K562 (cell line): ENCODE results near the gene RFLNA. TPM values are rescaled to one million over a fixed set of nuclear protein-coding genes. Genes with fewer than 3 reads are reported as not detected.

Experiments
- ATAC-seq: fragments of 200-7000 bp; cut with Tn5 transposase; 3 replicates; pipeline ENCODE4 v1.9.1; 2020; ENCODE audit warnings: moderate library complexity
- BruUV-seq: library from RNA; stranded (reverse); fragments of 400-500 nt; replicated peaks from 2 replicates; lab custom pipeline; 2021; lab: Mats Ljungman, UMichigan
- CTCF ChIA-PET: fragments of 300-600 bp; formaldehyde crosslinking; extraction: SDS; loops from one replicate; lab custom pipeline; 2021; ENCODE audit warnings: low intra/inter-chr PET ratio; lab: Yijun Ruan, JAX
- POLR2A ChIA-PET: fragments of 300-600, 350-650 bp; sonication (Branson Sonifier 250); formaldehyde crosslinking; extraction: SDS; loops from one replicate; lab custom pipeline; 2021; ENCODE audit warnings: antibody characterized with exemption, inconsistent platforms; lab: Yijun Ruan, JAX
- DNase-seq, 4 experiments: peaks; one replicate each; pipeline versions ENCODE4 v3.0.0 to v3.0.0-alpha.2; 2011 to 2018; ENCODE audit warnings: low spot score in 3 of 4, mixed read lengths in 3 of 4; ENCODE audit errors: extremely low read depth in 1 of 4
- FAIRE-seq: peaks from 2 replicates; lab custom pipeline; 2011; peaks lifted over from hg19 to GRCh38; lab: Jason Lieb, UNC
- H2AFZ ChIP-seq: 2 replicates; pipeline ENCODE4 v1.6.0; 2011; ENCODE audit warnings: low read depth, low read length, control low read depth, inconsistent platforms
- H3K27ac ChIP-seq: fragments of 200-600 bp; 3 replicates; pipeline ENCODE4 v1.8.0; 2011; ENCODE audit warnings: low read depth, mild to moderate bottlenecking, control low read depth, inconsistent platforms, low read length, moderate library complexity, mixed read lengths; ENCODE audit errors: extremely low read depth
- H3K27me3 ChIP-seq, 2 experiments: fragments of 300-600 bp in 1 of 2; 2 replicates in 1 of 2; 3 replicates in 1 of 2; pipeline versions ENCODE4 v1.6.0 to v1.8.0; 2011; ENCODE audit warnings: inconsistent platforms in 2 of 2, low read length in 2 of 2, mild to moderate bottlenecking in 1 of 2, mixed read lengths in 1 of 2, moderate library complexity in 1 of 2; ENCODE audit not compliant: control insufficient read depth in 2 of 2, insufficient read depth in 2 of 2
- H3K36me3 ChIP-seq: fragments of 300-600 bp; 3 replicates; pipeline ENCODE4 v1.8.0; 2011; ENCODE audit warnings: mild to moderate bottlenecking, low read length, inconsistent platforms; ENCODE audit not compliant: control insufficient read depth, insufficient read depth
- H3K4me1 ChIP-seq, 2 experiments: fragments of 200-600 bp in 1 of 2; replicated peaks in 1 of 2; 2 replicates in 1 of 2; 3 replicates in 1 of 2; pipeline versions ENCODE4 v1.5.1 to v1.8.0; 2011; ENCODE audit warnings: inconsistent platforms in 2 of 2, low read length in 2 of 2, mild to moderate bottlenecking in 1 of 2, mixed read lengths in 1 of 2, moderate library complexity in 1 of 2; ENCODE audit not compliant: control insufficient read depth in 2 of 2, insufficient read depth in 2 of 2
- H3K4me2 ChIP-seq: 2 replicates; pipeline ENCODE4 v1.6.1; 2011; ENCODE audit warnings: low read length, control low read depth, inconsistent platforms, mixed read lengths; ENCODE audit not compliant: insufficient read depth
- H3K4me3 ChIP-seq: fragments of 200-600 bp; sonication (generic), shearing (Covaris generic); 2 replicates; pipeline ENCODE4 v1.5.1; 2016; ENCODE audit warnings: control low read depth, inconsistent platforms
- H3K79me2 ChIP-seq: fragments of 200-600 bp; 3 replicates; pipeline ENCODE4 v1.8.0; 2011; ENCODE audit warnings: low read length, inconsistent platforms; ENCODE audit not compliant: control insufficient read depth, insufficient read depth
- H3K9ac ChIP-seq, 2 experiments: 2 replicates each; pipeline versions ENCODE4 v1.6.0 to v1.6.1; 2011; ENCODE audit warnings: low read depth in 2 of 2, low read length in 2 of 2, control low read depth in 1 of 2, inconsistent platforms in 1 of 2, mild to moderate bottlenecking in 1 of 2, mixed read lengths in 1 of 2; ENCODE audit not compliant: insufficient read depth in 1 of 2
- H3K9me1 ChIP-seq: one replicate; pipeline ENCODE4 v1.6.0; 2011; ENCODE audit warnings: inconsistent platforms, mild to moderate bottlenecking, low read length, moderate library complexity; ENCODE audit not compliant: control insufficient read depth, insufficient read depth
- H3K9me3 ChIP-seq: replicated peaks from 2 replicates; pipeline ENCODE4 v1.5.1; 2011; ENCODE audit warnings: low read depth, low read length, inconsistent platforms; ENCODE audit not compliant: control insufficient read depth, insufficient read depth
- H4K20me1 ChIP-seq: replicated peaks from 2 replicates; pipeline ENCODE4 v1.6.1; 2011; ENCODE audit warnings: low read length, inconsistent platforms, mixed read lengths; ENCODE audit not compliant: control insufficient read depth, insufficient read depth
- FOXK2 ChIP-seq, 2 experiments: fragments of 450-650 bp; IDR thresholded peaks in 1 of 2; conservative IDR thresholded peaks in 1 of 2; 2 replicates each; pipeline ENCODE4 v1.6.1; 2016; ENCODE audit warnings: low read depth in 2 of 2, mild to moderate bottlenecking in 1 of 2
- FOXP1 ChIP-seq: sonication (generic); formaldehyde crosslinking; IDR thresholded peaks from 2 replicates; pipeline ENCODE4 v1.8.0; 2022; ENCODE audit warnings: mild to moderate bottlenecking, missing genetic modification reagents
- GATA2 ChIP-seq: sonication (generic); formaldehyde crosslinking; IDR thresholded peaks from 2 replicates; pipeline ENCODE4 v1.4.0; 2020; ENCODE audit warnings: mild to moderate bottlenecking, missing genetic modification reagents
- HMGN3 ChIP-seq: IDR thresholded peaks from 2 replicates; pipeline ENCODE4 v1.6.1; 2011; ENCODE audit warnings: borderline replicate concordance, low read depth, mild to moderate bottlenecking, mixed read lengths, low read length; ENCODE audit not compliant: insufficient read length; ENCODE audit errors: extremely low read depth
- NR2C1 ChIP-seq, 2 experiments: fragments of 450-650 bp; IDR thresholded peaks; 2 replicates each; pipeline ENCODE4 v1.6.1; 2017; ENCODE audit warnings: mild to moderate bottlenecking in 2 of 2, antibody characterized with exemption in 1 of 2, inconsistent platforms in 1 of 2, missing compliant biosample characterization in 1 of 2, missing genetic modification characterization in 1 of 2
- TEAD2 ChIP-seq: fragments of 450-650 bp; IDR thresholded peaks from 2 replicates; pipeline ENCODE4 v1.6.1; 2016; ENCODE audit warnings: missing genetic modification characterization, control low read depth, missing compliant biosample characterization
- TFAM ChIP-seq: fragments of 250-450 bp; sonication (Bioruptor Pico); conservative IDR thresholded peaks from 2 replicates; pipeline ENCODE4 v1.5.0; 2021; ENCODE audit warnings: mild to moderate bottlenecking, moderate library complexity
- ZFP36 ChIP-seq: fragments of 150-350 bp; IDR thresholded peaks from 2 replicates; pipeline ENCODE4 v1.6.1; 2018; ENCODE audit warnings: low read length, low read depth; ENCODE audit not compliant: partially characterized antibody
- ZNF174 ChIP-seq: fragments of 250-450 bp; sonication (Bioruptor Pico); IDR thresholded peaks from 2 replicates; pipeline ENCODE4 v1.4.0; 2020; ENCODE audit warnings: mild to moderate bottlenecking
- ZNF699 ChIP-seq: fragments of 250-450 bp; sonication (Bioruptor Pico); IDR thresholded peaks from 2 replicates; pipeline ENCODE4 v1.8.0; 2021; ENCODE audit warnings: mild to moderate bottlenecking, moderate library complexity; ENCODE audit not compliant: insufficient replicate concordance
- ZNF830 ChIP-seq: fragments of 250-450 bp; sonication (Bioruptor Pico); IDR thresholded peaks from 2 replicates; pipeline ENCODE4 v1.5.0; 2021; ENCODE audit warnings: mild to moderate bottlenecking
- WGBS: fragments of 100-300 bp; shearing (Covaris generic); methylation state at CpG from one replicate; pipeline ENCODE4 v1.1.6; 2016; ENCODE audit warnings: low coverage, mixed read lengths; ENCODE audit not compliant: insufficient coverage; ENCODE audit errors: missing lambda C conversion rate; 5-methylcytosine and 5-hydroxymethylcytosine counted together
- in situ Hi-C: fragments of 300-500 bp; cut with MboI; formaldehyde crosslinking; loops from 4 replicates; pipeline ENCODE4 v1.15.0; 2018; ENCODE audit warnings: inconsistent platforms, mixed read lengths
- intact Hi-C: fragments of 100-400 bp; cut with micrococcal nuclease; formaldehyde crosslinking; loops from 2 replicates; pipeline ENCODE4 v1.14.2; 2022
- polyA plus RNA-seq, 8 experiments: library from polyadenylated mRNA; depleted of rRNA in 4 of 8; stranded (reverse) in 5 of 8; unstranded in 3 of 8; fragments of >200 nt; fragmentation: Nextera tagmentation in 2 of 8; fragmentation: Illumina TruSeq in 1 of 8; extraction: Ambion mirVana in 2 of 8; extraction: Trizol in 1 of 8; gene quantifications; 2 replicates each; pipeline versions ENCODE4 v1.2.1 to v1.2.3, GENCODE V29; 2011 to 2014; ENCODE audit warnings: inconsistent platforms in 1 of 8, missing spikeins in 1 of 8
- total RNA-seq, 7 experiments: library from RNA; depleted of rRNA in 6 of 7; stranded (reverse); fragments of >200 nt in 6 of 7; fragmentation: Illumina TruSeq in 2 of 7; extraction: Trizol in 2 of 7; gene quantifications; 2 replicates each; pipeline versions ENCODE4 v1.2.1 to v1.2.3, GENCODE V29; 2011 to 2021; ENCODE audit warnings: low replicate concordance in 1 of 7
- TF ChIP-seq, protein P1 (sequence below): IDR thresholded peaks from 3 replicates; pipeline ENCODE4 v1.6.1; 2011; ENCODE audit warnings: borderline replicate concordance, mild to moderate bottlenecking, moderate library complexity; ENCODE audit not compliant: insufficient read length; ENCODE audit errors: extremely low read depth

Gene RFLNA
- total and polyA plus RNA-seq, 9 of the 15 experiments (the other 6 are each of a cell fraction or from before 2014, with no cell fraction given), result not detected

GRCh38 chr12:124292385-124292784 is 2.5 kb upstream of the RFLNA start:
- ATAC-seq (no peak), FAIRE-seq (no peak), DNase-seq (no peak)
- ChIA-PET CTCF (no interaction called here), POLR2A (no interaction called here)
- 14% methylated on average over 6 of the region's 6 CpGs for WGBS
- no peaks in the 10 kb centered on the region for H3K79me2 ChIP-seq
- intact Hi-C loops, result no loop called here
- H3K9me3 ChIP-seq, result no peaks in the 10 kb centered on the region
- no peak overlapping the region for H3K9ac ChIP-seq
- no peaks in the 10 kb centered on the region for H3K36me3 ChIP-seq
- TF ChIP-seq NR2C1 (IDR thresholded peaks at IDR 0.05) (no peak), NR2C1 (tag; IDR thresholded peaks at IDR 0.05) (peak; percentile 46; the same call in 1 of the 2 replicates), ZNF174 (CRISPR knock-in tag) (no peak)
- peaks cover 0 to 8% of the 10 kb centered on the region in 2 experiments; a peak in 1 of 5 replicates for H3K4me1 ChIP-seq
- H3K4me2 ChIP-seq, result no peak overlapping the region
- H3K9me1 ChIP-seq, result no peaks in the 10 kb centered on the region
- in situ Hi-C loops, result no loop called here
- BruUV-seq, result no TSS peak
- no peak overlapping the region for H2AFZ ChIP-seq
- H3K27ac ChIP-seq, result no peak overlapping the region
- peaks cover 5% of the 10 kb centered on the region; the same call in 1 of the 2 replicates for H4K20me1 ChIP-seq
- H3K27me3 ChIP-seq, result peaks cover 45 to 76% of the 10 kb centered on the region in 2 experiments
- H3K4me3 ChIP-seq, result no peak overlapping the region

DNA sequence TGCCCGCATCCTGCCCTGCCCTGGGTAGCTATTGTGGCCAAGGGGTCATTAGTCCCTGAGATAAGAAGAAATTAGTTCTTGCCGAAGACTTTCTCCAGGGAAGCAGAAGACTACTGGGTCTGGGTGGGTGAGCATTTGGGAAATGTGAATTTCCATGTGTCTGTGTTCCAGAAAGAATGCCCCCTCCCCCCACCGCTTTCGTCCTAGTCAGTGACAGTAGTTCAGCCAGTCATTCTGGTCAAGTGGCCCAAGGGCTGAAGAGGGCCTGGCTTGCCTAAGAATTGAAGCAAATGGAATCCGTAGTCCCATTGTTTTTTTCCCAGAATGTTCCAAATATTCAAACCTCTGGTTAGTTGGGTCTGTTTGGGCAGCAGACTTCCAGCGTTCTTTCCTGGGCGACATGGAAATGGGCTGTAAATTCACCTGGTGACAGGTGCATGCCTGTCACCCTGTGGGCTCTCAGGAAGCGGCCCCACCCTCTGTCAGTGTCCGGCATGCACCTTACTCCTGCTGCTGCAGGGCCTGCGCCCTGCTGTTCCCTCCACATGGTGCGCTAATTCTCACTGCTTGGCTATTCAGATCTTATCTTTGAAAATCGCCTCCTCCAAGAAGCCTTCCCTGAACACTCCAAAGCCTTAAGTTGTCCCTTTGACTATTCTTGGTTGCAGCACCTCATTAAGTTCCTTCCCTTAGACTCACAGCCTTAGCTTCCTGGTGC is 1.4 kb upstream of the RFLNA start:
- Histone ChIP-seq H3K9me1 (no peaks in the 10 kb centered on the region), H3K27ac (no peak overlapping the region), H3K27me3 (peaks cover 46 to 75% of the 10 kb centered on the region in 2 experiments), H3K36me3 (no peaks in the 10 kb centered on the region), H3K4me2 (no peak overlapping the region), H3K9me3 (no peaks in the 10 kb centered on the region), H2AFZ (no peak overlapping the region), H3K4me1 (peaks cover 0 to 8% of the 10 kb centered on the region in 2 experiments; a peak in 1 of 5 replicates), H4K20me1 (peaks cover 5% of the 10 kb centered on the region; the same call in 1 of the 2 replicates), H3K4me3 (no peak overlapping the region), H3K79me2 (no peaks in the 10 kb centered on the region), H3K9ac (no peak overlapping the region)
- DNase-seq, result peak in 2 of 4 experiments; percentile 27 to 29
- no peak for FAIRE-seq
- CTCF ChIA-PET, result no interaction called here
- intact Hi-C loops, result no loop called here
- peak; percentile 57 for ATAC-seq
- POLR2A ChIA-PET, result no interaction called here
- whole genome bisulfite sequencing, result 10% methylated on average over 12 of the region's 12 CpGs
- no TSS peak for BruUV-seq
- in situ Hi-C loops, result no loop called here
- TF ChIP-seq TFAM (CRISPR knock-in tag) (no peak), TEAD2 (tag) (no peak), GATA2 (CRISPR knock-in tag) (peak; percentile 45), ZFP36 (peak; percentile 97), FOXK2 (conservative IDR thresholded peaks at IDR 0.05 in 1 of 2, IDR thresholded peaks at IDR 0.05 in 1 of 2; ENCODE audit: low read depth in 2 of 2) (no peak), HMGN3 (no peak), ZNF830 (CRISPR knock-in tag) (no peak), FOXP1 (CRISPR knock-in tag) (no peak), ZNF699 (CRISPR knock-in tag) (no peak)
- TF ChIP-seq, protein P1, sequence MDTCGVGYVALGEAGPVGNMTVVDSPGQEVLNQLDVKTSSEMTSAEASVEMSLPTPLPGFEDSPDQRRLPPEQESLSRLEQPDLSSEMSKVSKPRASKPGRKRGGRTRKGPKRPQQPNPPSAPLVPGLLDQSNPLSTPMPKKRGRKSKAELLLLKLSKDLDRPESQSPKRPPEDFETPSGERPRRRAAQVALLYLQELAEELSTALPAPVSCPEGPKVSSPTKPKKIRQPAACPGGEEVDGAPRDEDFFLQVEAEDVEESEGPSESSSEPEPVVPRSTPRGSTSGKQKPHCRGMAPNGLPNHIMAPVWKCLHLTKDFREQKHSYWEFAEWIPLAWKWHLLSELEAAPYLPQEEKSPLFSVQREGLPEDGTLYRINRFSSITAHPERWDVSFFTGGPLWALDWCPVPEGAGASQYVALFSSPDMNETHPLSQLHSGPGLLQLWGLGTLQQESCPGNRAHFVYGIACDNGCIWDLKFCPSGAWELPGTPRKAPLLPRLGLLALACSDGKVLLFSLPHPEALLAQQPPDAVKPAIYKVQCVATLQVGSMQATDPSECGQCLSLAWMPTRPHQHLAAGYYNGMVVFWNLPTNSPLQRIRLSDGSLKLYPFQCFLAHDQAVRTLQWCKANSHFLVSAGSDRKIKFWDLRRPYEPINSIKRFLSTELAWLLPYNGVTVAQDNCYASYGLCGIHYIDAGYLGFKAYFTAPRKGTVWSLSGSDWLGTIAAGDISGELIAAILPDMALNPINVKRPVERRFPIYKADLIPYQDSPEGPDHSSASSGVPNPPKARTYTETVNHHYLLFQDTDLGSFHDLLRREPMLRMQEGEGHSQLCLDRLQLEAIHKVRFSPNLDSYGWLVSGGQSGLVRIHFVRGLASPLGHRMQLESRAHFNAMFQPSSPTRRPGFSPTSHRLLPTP, result no peak
